Endothelial cell of umbilical vein (primary cell): Measurements from ENCODE around the gene HOXA9. TPM values are rescaled to one million over a fixed set of nuclear protein-coding genes. Genes with fewer than 3 reads are reported as not detected.

ENCODE experiments used
- BruUV-seq: library from RNA; stranded (reverse); fragments of 400-500 nt; replicated peaks from 2 replicates; lab custom pipeline; 2021; lab: Mats Ljungman, UMichigan
- CTCF ChIA-PET: fragments of 300-600, 350-600 bp; sonication (Branson Sonifier 250); formaldehyde crosslinking; loops from one replicate; lab custom pipeline; 2021; ENCODE audit warnings: antibody characterized with exemption, inconsistent platforms; lab: Charles Lee
- POLR2A ChIA-PET: fragments of 300-600, 350-600 bp; sonication (Branson Sonifier 250); formaldehyde crosslinking; loops from one replicate; lab custom pipeline; 2021; ENCODE audit warnings: antibody characterized with exemption, inconsistent platforms; lab: Charles Lee
- DNase-seq: peaks from one replicate; pipeline ENCODE4 v3.0.0-alpha.2; 2011; ENCODE audit warnings: low read depth, low spot score
- FAIRE-seq: peaks from 2 replicates; lab custom pipeline; 2011; peaks lifted over from hg19 to GRCh38; lab: Jason Lieb, UNC
- H2AFZ ChIP-seq: 2 replicates; pipeline ENCODE4 v1.6.0; 2012; ENCODE audit warnings: low read depth, low read length, control low read depth, inconsistent platforms
- H3K27ac ChIP-seq: 2 replicates; pipeline ENCODE4 v1.5.1; 2011; ENCODE audit warnings: low read depth, mild to moderate bottlenecking, control low read depth, low read length, moderate library complexity; ENCODE audit not compliant: insufficient read depth
- H3K27me3 ChIP-seq, 2 experiments: 2 replicates each; pipeline versions ENCODE4 v1.6.0 to v1.6.1; 2011; ENCODE audit warnings: low read length in 2 of 2, mixed read lengths in 1 of 2; ENCODE audit not compliant: control insufficient read depth in 2 of 2, insufficient read depth in 2 of 2
- H3K36me3 ChIP-seq, 2 experiments: 2 replicates in 1 of 2; 3 replicates in 1 of 2; pipeline ENCODE4 v1.5.1; 2011; ENCODE audit warnings: low read length in 2 of 2, mild to moderate bottlenecking in 1 of 2, moderate library complexity in 1 of 2; ENCODE audit not compliant: control insufficient read depth in 2 of 2, insufficient read depth in 2 of 2; ENCODE audit errors: extremely low read depth in 1 of 2
- H3K4me1 ChIP-seq: 3 replicates; pipeline ENCODE4 v1.5.1; 2011; ENCODE audit warnings: mild to moderate bottlenecking, low read length; ENCODE audit not compliant: control insufficient read depth, insufficient read depth; ENCODE audit errors: extremely low read depth
- H3K4me2 ChIP-seq: 2 replicates; pipeline ENCODE4 v1.6.1; 2011; ENCODE audit warnings: low read length, control low read depth, mixed read lengths; ENCODE audit not compliant: insufficient read depth
- H3K4me3 ChIP-seq, 3 experiments: fragments of 200-600 bp in 1 of 3; sonication (generic), shearing (Covaris generic) in 1 of 3; replicated peaks in 1 of 3; 2 replicates each; pipeline ENCODE4 v1.5.1; 2011 to 2016; ENCODE audit warnings: control low read depth in 3 of 3, low read length in 3 of 3, mild to moderate bottlenecking in 2 of 3, inconsistent platforms in 1 of 3, low read depth in 1 of 3, moderate library complexity in 1 of 3; ENCODE audit not compliant: insufficient read depth in 1 of 3
- H3K79me2 ChIP-seq: 2 replicates; pipeline ENCODE4 v1.6.0; 2012; ENCODE audit warnings: low read length, inconsistent platforms; ENCODE audit not compliant: control insufficient read depth, insufficient read depth
- H3K9ac ChIP-seq: replicated peaks from 2 replicates; pipeline ENCODE3; 2011; ENCODE audit warnings: low read length, control low read depth; ENCODE audit not compliant: insufficient read depth; ENCODE audit errors: extremely low read depth
- H3K9me1 ChIP-seq: replicated peaks from 3 replicates; pipeline ENCODE4 v1.6.0; 2011; ENCODE audit warnings: mild to moderate bottlenecking, low read length; ENCODE audit not compliant: control insufficient read depth, insufficient read depth; ENCODE audit errors: extremely low read depth
- H3K9me3 ChIP-seq: replicated peaks from 2 replicates; pipeline ENCODE4 v1.5.1; 2012; ENCODE audit warnings: low read length, inconsistent platforms; ENCODE audit not compliant: control insufficient read depth, insufficient read depth
- H4K20me1 ChIP-seq: replicated peaks from 2 replicates; pipeline ENCODE3; 2011; ENCODE audit warnings: mild to moderate bottlenecking, low read length; ENCODE audit not compliant: control insufficient read depth, insufficient read depth; ENCODE audit errors: extremely low read depth
- CTCF ChIP-seq, 2 donors: IDR thresholded peaks; 1 replicate in 1 of 2; 2 replicates in 1 of 2; pipeline ENCODE4 v1.5.1; 2011; ENCODE audit warnings: low read length in 2 of 2, mild to moderate bottlenecking in 2 of 2, moderate library complexity in 2 of 2, control low read depth in 1 of 2, inconsistent platforms in 1 of 2, low read depth in 1 of 2; ENCODE audit not compliant: insufficient read depth in 1 of 2; ENCODE audit errors: extremely low read depth in 1 of 2
- EZH2 ChIP-seq: IDR thresholded peaks from 2 replicates; pipeline ENCODE4 v1.6.1; 2012; ENCODE audit warnings: borderline replicate concordance, low read depth, mild to moderate bottlenecking, moderate library complexity, low read length, inconsistent platforms; ENCODE audit not compliant: severe bottlenecking
- FOS ChIP-seq: IDR thresholded peaks from 2 replicates; pipeline ENCODE4 v1.6.1; 2011; ENCODE audit warnings: mild to moderate bottlenecking, low read length, moderate library complexity, borderline replicate concordance; ENCODE audit not compliant: insufficient read depth
- GATA2 ChIP-seq: IDR thresholded peaks from 2 replicates; pipeline ENCODE4 v1.7.0; 2011; ENCODE audit warnings: low read depth, mild to moderate bottlenecking, moderate library complexity, mixed read lengths, low read length; ENCODE audit not compliant: insufficient read length, insufficient read depth
- JUN ChIP-seq: IDR thresholded peaks from 2 replicates; pipeline ENCODE4 v1.6.1; 2011; ENCODE audit warnings: borderline replicate concordance, low read depth; ENCODE audit not compliant: insufficient read length, insufficient read depth
- MAX ChIP-seq: IDR thresholded peaks from 2 replicates; pipeline ENCODE4 v1.6.1; 2011; ENCODE audit not compliant: insufficient read depth, insufficient read length
- MYC ChIP-seq: IDR thresholded peaks from one replicate; pipeline ENCODE4 v1.6.1; 2011; ENCODE audit warnings: mild to moderate bottlenecking, low read depth, low read length
- POLR2A ChIP-seq: IDR thresholded peaks from 2 replicates; pipeline ENCODE4 v1.6.1; 2012; ENCODE audit warnings: low read depth, mild to moderate bottlenecking, control low read depth, low read length
- POLR2AphosphoS5 ChIP-seq: IDR thresholded peaks from 2 replicates; pipeline ENCODE4 v1.6.1; 2012; ENCODE audit warnings: low read depth, mild to moderate bottlenecking, control low read depth, low read length, moderate library complexity; ENCODE audit not compliant: insufficient read depth
- dilution Hi-C: fragments of 300-500 bp; cut with MboI; formaldehyde crosslinking; loops from one replicate; pipeline ENCODE4 v1.15.0; 2019; ENCODE audit warnings: low sequenced_read_pairs; ENCODE audit not compliant: extremely low pct_ligation_motif_present
- intact Hi-C: fragments of 100-400 bp; cut with micrococcal nuclease; formaldehyde crosslinking; loops from one replicate; pipeline ENCODE4 v1.10.0; 2022
- polyA plus RNA-seq, 4 experiments: library from polyadenylated mRNA; depleted of rRNA in 3 of 4; stranded (reverse) in 3 of 4; unstranded in 1 of 4; fragments of >200 nt; gene quantifications; 2 replicates each; pipeline versions ENCODE4 v1.2.1 to v1.2.3, GENCODE V29; 2011 to 2012; ENCODE audit warnings: missing spikeins in 1 of 4
- total RNA-seq: library from RNA; stranded (reverse); gene quantifications from 2 replicates; pipeline ENCODE4 v1.2.3, GENCODE V29; 2021

Gene HOXA9
- total and polyA plus RNA-seq, 2 donors (not counting 3 experiments of a cell fraction or from before 2014, with no cell fraction given) = 47.2 to 61.6 TPM

GRCh38 chr7:27183682-27184336 lies 18.5 kb upstream of the HOXA9 start:
- Histone ChIP-seq H3K27me3 (no peaks in the 10 kb centered on the region), H3K4me1 (peaks cover 60% of the 10 kb centered on the region), H3K9me1 (no peaks in the 10 kb centered on the region), H2AFZ (peak overlapping the region; percentile 23), H3K9ac (peak overlapping the region; percentile 88), H3K27ac (peak overlapping the region; percentile 90), H4K20me1 (no peaks in the 10 kb centered on the region), H3K4me2 (peak overlapping the region; percentile 82), H3K9me3 (no peaks in the 10 kb centered on the region), H3K4me3 (peak overlapping the region; percentile 82 to 91 (median 84)), H3K36me3 (no peaks in the 10 kb centered on the region), H3K79me2 (peaks cover 82% of the 10 kb centered on the region)
- FAIRE-seq (no peak), DNase-seq (peak; percentile 56)
- TF ChIP-seq CTCF (IDR thresholded peaks at IDR 0.05; ENCODE audit: extremely low read depth in 1 of 2, insufficient read depth in 1 of 2, low read depth in 1 of 2, low read length in 2 of 2) (no peak), POLR2A (no peak), MYC (no peak), FOS (no peak), JUN (no peak), GATA2 (no peak), EZH2 (no peak), MAX (no peak), POLR2AphosphoS5 (no peak)
- CTCF ChIA-PET = interaction anchor here (0.9 to 6.0 kb wide), 10 partner anchors 10 to 910 kb away, joined by 3 to 49 read pairs (median 5); partner anchors contain the start of gene HOXA10
- intact Hi-C loops = loop anchor here (1.0 kb wide), 1 partner anchor 13 kb away; no protein-coding TSS in a partner anchor
- dilution Hi-C loops = no loop called here
- POLR2A ChIA-PET = interaction anchor here (0.6 to 1.4 kb wide), 4 partner anchors 7 to 66 kb away, joined by 3 to 8 read pairs (median 4); no protein-coding TSS in a partner anchor
- BruUV-seq = no TSS peak
